Left ventricle myocardium inferior (tissue), 1 donor: ENCODE measurements around the gene ROPN1L. TPM values are rescaled to one million over a fixed set of nuclear protein-coding genes. Genes with fewer than 3 reads are reported as not detected.

Experiments
- DNase-seq: peaks from one replicate; pipeline ENCODE4 v3.0.0-alpha.2; 2020
- H3K27ac ChIP-seq: fragments of 200-600 bp; replicated peaks from 2 replicates; pipeline ENCODE4 v1.8.0; 2021
- H3K27me3 ChIP-seq: fragments of 200-600 bp; 2 replicates; pipeline ENCODE4 v1.8.0; 2021; ENCODE audit warnings: low read depth
- H3K36me3 ChIP-seq: fragments of 200-600 bp; 2 replicates; pipeline ENCODE4 v1.8.0; 2021
- H3K4me1 ChIP-seq: fragments of 200-600 bp; 2 replicates; pipeline ENCODE4 v1.8.0; 2021
- H3K4me3 ChIP-seq: fragments of 200-600 bp; 2 replicates; pipeline ENCODE4 v1.8.0; 2021; ENCODE audit warnings: mild to moderate bottlenecking, moderate library complexity
- H3K9me3 ChIP-seq: fragments of 200-600 bp; replicated peaks from 2 replicates; pipeline ENCODE4 v1.8.0; 2021
- CTCF ChIP-seq: fragments of 200-600 bp; IDR thresholded peaks from 2 replicates; pipeline ENCODE4 v1.8.0; 2021; ENCODE audit warnings: antibody characterized with exemption, mild to moderate bottlenecking, borderline replicate concordance
- intact Hi-C: fragments of 100-400 bp; cut with micrococcal nuclease; formaldehyde crosslinking; loops from one replicate; pipeline ENCODE4 v1.11.0; 2022
- total RNA-seq: library from RNA; stranded (reverse); fragmentation: NEBNext Ultra II Directional; extraction: Animal tissue kit (Norgen Biotek cat#: 25700); gene quantifications from one replicate; pipeline ENCODE4 v1.2.1, GENCODE V29; 2021
- donor health status: DM: no; HTN: yes; CAD: no; lungs with severe emphysema.

The ROPN1L gene
- total RNA-seq, 1 donor from 2014 or later = 0.38 TPM

DNA sequence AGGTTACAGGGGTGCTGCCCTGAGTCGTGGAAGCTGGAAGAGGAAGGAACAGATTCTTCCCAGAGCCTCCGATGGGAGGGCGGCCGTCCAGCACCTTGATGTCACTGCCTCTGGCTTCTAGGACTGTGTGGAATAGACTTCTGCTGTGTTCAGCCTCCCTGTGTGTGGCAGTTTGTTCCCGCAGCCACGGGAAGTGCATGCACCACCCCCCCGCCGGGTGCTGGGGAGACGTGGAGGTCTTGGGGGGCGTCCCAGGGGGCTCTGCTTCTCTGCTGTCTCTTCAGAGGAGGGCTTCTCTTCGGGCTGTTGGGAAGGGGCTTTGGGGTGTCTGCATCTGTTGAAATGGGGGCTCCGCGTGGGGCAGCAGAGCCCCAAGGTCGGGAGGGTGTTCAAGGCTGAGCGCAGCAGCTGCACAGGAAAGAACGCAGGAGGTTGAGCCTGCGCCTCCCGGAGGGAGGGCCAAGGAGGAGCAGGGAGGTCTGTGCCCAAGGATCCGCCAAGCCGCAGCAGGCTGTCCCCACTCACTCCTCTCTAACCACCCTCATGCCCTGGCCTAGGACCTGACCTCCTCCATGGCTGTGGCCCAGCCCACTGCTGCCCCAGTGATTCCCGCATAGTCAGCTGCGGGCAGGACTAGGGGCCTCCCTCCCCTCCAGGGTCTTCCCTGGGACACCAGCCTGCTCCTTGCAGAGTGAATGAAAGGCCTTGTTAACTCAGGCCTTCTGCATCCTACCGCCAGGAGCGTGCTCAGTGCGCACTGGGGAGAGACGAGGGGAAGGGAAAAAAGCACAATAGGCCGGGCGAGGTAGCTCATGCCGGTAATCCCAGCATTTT is 45.0 kb downstream of the ROPN1L start:
- no peaks in the 10 kb centered on the region for H3K27me3 ChIP-seq
- H3K27ac ChIP-seq = peak overlapping the region; percentile 80
- H3K9me3 ChIP-seq = no peaks in the 10 kb centered on the region
- H3K4me1 ChIP-seq = peaks cover 54% of the 10 kb centered on the region
- no peak overlapping the region for H3K4me3 ChIP-seq
- no peak for TF ChIP-seq CTCF
- DNase-seq = no peak
- no peaks in the 10 kb centered on the region for H3K36me3 ChIP-seq
- intact Hi-C loops = no loop called here

GRCh38 chr5:10488144-10488543 is 46.5 kb downstream of the ROPN1L start:
- peaks cover 54% of the 10 kb centered on the region for H3K4me1 ChIP-seq
- no peak for DNase-seq
- TF ChIP-seq CTCF = no peak
- H3K4me3 ChIP-seq = no peak overlapping the region
- H3K36me3 ChIP-seq = no peaks in the 10 kb centered on the region
- H3K27me3 ChIP-seq = no peaks in the 10 kb centered on the region
- H3K27ac ChIP-seq = no peak overlapping the region
- intact Hi-C loops = no loop called here
- H3K9me3 ChIP-seq = no peaks in the 10 kb centered on the region

- TF ChIP-seq CTCF = no peak
Measured at GRCh38 chr5:10489810-10490426, 48.2 kb downstream of the ROPN1L start.

DNA sequence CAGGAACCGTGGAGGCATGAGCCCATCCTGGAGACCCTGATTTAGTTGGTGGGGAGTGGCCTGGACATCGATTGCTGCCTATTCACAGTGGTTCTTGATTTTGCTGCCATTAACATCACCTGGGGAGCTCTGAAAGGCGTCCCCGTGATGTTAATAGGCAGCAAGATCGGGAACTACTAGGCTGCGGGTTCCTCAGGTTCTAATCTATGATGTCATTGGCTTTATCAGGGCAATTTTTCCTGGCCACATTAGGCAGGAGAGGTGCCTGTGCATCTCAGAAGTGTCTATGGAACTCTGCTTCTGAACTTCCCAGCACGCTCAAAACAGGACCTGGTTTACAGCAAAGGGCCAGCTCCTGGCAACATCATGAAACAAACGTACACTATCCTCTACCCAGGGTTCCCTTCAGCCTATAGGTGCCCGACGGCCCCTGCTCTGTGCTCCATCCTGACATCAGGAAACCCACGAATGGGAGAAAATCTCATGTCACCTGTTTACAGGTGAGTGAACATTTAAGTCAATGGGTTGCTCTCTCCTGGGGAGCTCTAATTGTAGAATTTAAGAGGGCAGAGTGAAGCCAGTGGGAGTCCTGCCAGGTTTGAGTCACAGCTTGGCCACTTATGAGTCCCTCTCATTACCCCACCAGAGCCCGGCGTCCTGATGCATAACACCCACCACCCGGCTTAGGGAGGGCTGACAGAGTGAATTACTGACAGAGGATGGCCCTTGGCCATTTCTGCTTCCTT is 49.4 kb downstream of the ROPN1L start:
- H3K9me3 ChIP-seq = peaks cover 17% of the 10 kb centered on the region
- H3K36me3 ChIP-seq = no peaks in the 10 kb centered on the region
- no peak overlapping the region for H3K27ac ChIP-seq
- no peak for DNase-seq
- H3K4me1 ChIP-seq = peaks cover 36% of the 10 kb centered on the region
- no peaks in the 10 kb centered on the region for H3K27me3 ChIP-seq
- no peak for TF ChIP-seq CTCF
- intact Hi-C loops = no loop called here
- no peak overlapping the region for H3K4me3 ChIP-seq

More at GRCh38 chr5:10489810-10490426, 48.2 kb downstream of the ROPN1L start:
- intact Hi-C loops = no loop called here
- peak overlapping the region; percentile 64 for H3K27ac ChIP-seq
- no peak overlapping the region for H3K4me3 ChIP-seq
- H3K9me3 ChIP-seq = peaks cover 14% of the 10 kb centered on the region
- H3K27me3 ChIP-seq = no peaks in the 10 kb centered on the region
- H3K4me1 ChIP-seq = peaks cover 48% of the 10 kb centered on the region
- no peaks in the 10 kb centered on the region for H3K36me3 ChIP-seq
- DNase-seq = no peak

GRCh38 chr5:10491673-10492026 is 50.0 kb downstream of the ROPN1L start:
- no peak for DNase-seq
- Histone ChIP-seq H3K27ac (no peak overlapping the region), H3K4me3 (no peak overlapping the region), H3K36me3 (no peaks in the 10 kb centered on the region), H3K9me3 (peaks cover 17% of the 10 kb centered on the region), H3K27me3 (no peaks in the 10 kb centered on the region), H3K4me1 (peaks cover 31% of the 10 kb centered on the region)
- TF ChIP-seq CTCF = no peak
- intact Hi-C loops = no loop called here
